Measurements from ENCODE around the gene ADGRE1.

ADGRE1 gene

GRCh38 chr19:6876748-6877147 lies 10.6 kb upstream of the ADGRE1 start:
- no peak for DNase-seq

- no peak for DNase-seq
These were observed 9.6 kb upstream of the ADGRE1 start for GRCh38 chr19:6877766-6878165.

- DNase-seq: no peak
These were observed 992 bp upstream of the ADGRE1 start for GRCh38 chr19:6886277-6886897.

- DNase-seq: no peak
These were observed 1.6 kb downstream of the ADGRE1 start for GRCh38 chr19:6888967-6889366.

- DNase-seq: no peak
These were observed 3.1 kb downstream of the ADGRE1 start for GRCh38 chr19:6890401-6890913.

- DNase-seq: peak; percentile 10 to 26
These were observed 3.6 kb downstream of the ADGRE1 start for GRCh38 chr19:6890938-6891337.

GRCh38 chr19:6891761-6892385 lies 4.5 kb downstream of the ADGRE1 start:
- DNase-seq: no peak

GRCh38 chr19:6894313-6894712 lies 6.9 kb downstream of the ADGRE1 start:
- DNase-seq: no peak

GRCh38 chr19:6903446-6903845 lies 16.1 kb downstream of the ADGRE1 start:
- no peak for DNase-seq

GRCh38 chr19:6906559-6907060 lies 19.2 kb downstream of the ADGRE1 start:
- no peak for DNase-seq

- no peak for DNase-seq
These were observed 24.1 kb downstream of the ADGRE1 start for GRCh38 chr19:6911523-6911922.

GRCh38 chr19:6914321-6914720 lies 26.9 kb downstream of the ADGRE1 start:
- no peak for DNase-seq

GRCh38 chr19:6916952-6917351 lies 29.6 kb downstream of the ADGRE1 start:
- DNase-seq: no peak

- no peak for DNase-seq
These were observed 38.0 kb downstream of the ADGRE1 start for GRCh38 chr19:6925386-6925785.

- peak in 1 of 2 donors; percentile 15 for DNase-seq
These were observed 38.7 kb downstream of the ADGRE1 start for GRCh38 chr19:6925801-6926751.

GRCh38 chr19:6930190-6930589 lies 42.8 kb downstream of the ADGRE1 start:
- no peak for DNase-seq

GRCh38 chr19:6935069-6935468 lies 47.7 kb downstream of the ADGRE1 start:
- no peak for DNase-seq

- DNase-seq: no peak
These were observed 48.2 kb downstream of the ADGRE1 start for GRCh38 chr19:6935618-6936017.

- DNase-seq: no peak
These were observed 58.4 kb downstream of the ADGRE1 start for GRCh38 chr19:6945733-6946132.

GRCh38 chr19:6947745-6948144 lies 60.4 kb downstream of the ADGRE1 start:
- DNase-seq: peak; percentile 40 to 43

- no peak for DNase-seq
These were observed 61.5 kb downstream of the ADGRE1 start for GRCh38 chr19:6948884-6949283.

GRCh38 chr19:6952956-6953355 lies 65.6 kb downstream of the ADGRE1 start:
- no peak for DNase-seq

GRCh38 chr19:6955082-6955481 lies 67.7 kb downstream of the ADGRE1 start:
- DNase-seq: no peak
